H1 (cell line): ENCODE results near the gene PCDHGA2. TPM values are rescaled to one million over a fixed set of nuclear protein-coding genes. Genes with fewer than 3 reads are reported as not detected.

Experiments
- CTCF ChIA-PET: fragments of 300-600 bp; sonication (Branson Sonifier 250); formaldehyde crosslinking; loops from one replicate; lab custom pipeline; 2021; ENCODE audit not compliant: partially characterized antibody; lab: Charles Lee
- POLR2A ChIA-PET: fragments of 300-600 bp; sonication (Branson Sonifier 250); formaldehyde crosslinking; loops from one replicate; lab custom pipeline; 2021; ENCODE audit warnings: inconsistent platforms; ENCODE audit not compliant: partially characterized antibody; lab: Charles Lee
- DNase-seq, 2 experiments: peaks; one replicate each; pipeline versions ENCODE4 v3.0.0 to v3.0.0-alpha.2; 2010 to 2022; ENCODE audit warnings: low spot score in 2 of 2, low read depth in 1 of 2, mixed read lengths in 1 of 2
- FAIRE-seq: peaks from 2 replicates; lab custom pipeline; 2011; peaks lifted over from hg19 to GRCh38; lab: Jason Lieb, UNC
- H2AFZ ChIP-seq: 2 replicates; pipeline ENCODE4 v1.8.1; 2012; ENCODE audit warnings: low read length, inconsistent platforms
- H2AK5ac ChIP-seq: 2 replicates; pipeline ENCODE4 v1.6.1; 2013; ENCODE audit warnings: low read depth, low read length
- H2BK120ac ChIP-seq: replicated peaks from 2 replicates; pipeline ENCODE3; 2013; ENCODE audit warnings: low read depth, low read length, inconsistent platforms
- H2BK12ac ChIP-seq: 2 replicates; pipeline ENCODE4 v1.6.1; 2013; ENCODE audit warnings: low read depth, low read length
- H2BK15ac ChIP-seq: 2 replicates; pipeline ENCODE4 v1.6.1; 2013; ENCODE audit warnings: low read length
- H2BK20ac ChIP-seq: 2 replicates; pipeline ENCODE4 v1.6.1; 2013; ENCODE audit warnings: low read length
- H2BK5ac ChIP-seq: 2 replicates; pipeline ENCODE4 v1.6.1; 2013; ENCODE audit warnings: low read depth, low read length
- H3K14ac ChIP-seq: 2 replicates; pipeline ENCODE4 v1.6.1; 2013; ENCODE audit warnings: inconsistent platforms; ENCODE audit not compliant: insufficient read length
- H3K18ac ChIP-seq: 2 replicates; pipeline ENCODE4 v1.6.1; 2013; ENCODE audit warnings: low read length; ENCODE audit errors: extremely low read depth
- H3K23ac ChIP-seq: 2 replicates; pipeline ENCODE4 v1.6.1; 2013; ENCODE audit warnings: inconsistent platforms; ENCODE audit not compliant: insufficient read length
- H3K23me2 ChIP-seq: 2 replicates; pipeline ENCODE4 v1.6.1; 2013; ENCODE audit warnings: low read depth, low read length
- H3K27ac ChIP-seq: 2 replicates; pipeline ENCODE4 v1.6.1; 2011; ENCODE audit warnings: low read depth, low read length, inconsistent platforms
- H3K27me3 ChIP-seq, 4 experiments: replicated peaks in 1 of 4; 1 replicate in 1 of 4; 2 replicates in 3 of 4; pipeline versions ENCODE4 v1.6.1 to v1.8.1; 2011 to 2013; ENCODE audit warnings: low read length in 3 of 4, mild to moderate bottlenecking in 3 of 4, inconsistent platforms in 2 of 4, mixed read lengths in 2 of 4, moderate library complexity in 1 of 4; ENCODE audit not compliant: control insufficient read depth in 3 of 4, insufficient read depth in 3 of 4; ENCODE audit errors: extremely low read depth in 1 of 4
- H3K36me3 ChIP-seq, 4 experiments: 2 replicates each; pipeline versions ENCODE4 v1.6.1 to v1.8.1; 2011 to 2013; ENCODE audit warnings: mild to moderate bottlenecking in 4 of 4, low read length in 3 of 4, moderate library complexity in 2 of 4, control low read depth in 1 of 4, inconsistent platforms in 1 of 4; ENCODE audit not compliant: insufficient read depth in 4 of 4, control insufficient read depth in 2 of 4
- H3K4ac ChIP-seq: replicated peaks from 2 replicates; pipeline ENCODE3; 2013; ENCODE audit warnings: low read length, low read depth, mixed read lengths, inconsistent platforms; ENCODE audit not compliant: insufficient read length
- H3K4me1 ChIP-seq, 4 experiments: replicated peaks in 1 of 4; 1 replicate in 1 of 4; 2 replicates in 3 of 4; pipeline versions ENCODE4 v1.6.1 to v1.8.1; 2011 to 2013; ENCODE audit warnings: low read length in 3 of 4, inconsistent platforms in 2 of 4, mixed read lengths in 1 of 4; ENCODE audit not compliant: insufficient read depth in 4 of 4, control insufficient read depth in 3 of 4
- H3K4me2 ChIP-seq, 2 experiments: 2 replicates each; pipeline versions ENCODE4 v1.6.1 to v1.8.1; 2011 to 2013; ENCODE audit warnings: low read depth in 2 of 2, low read length in 2 of 2, control low read depth in 1 of 2, inconsistent platforms in 1 of 2, mild to moderate bottlenecking in 1 of 2; ENCODE audit not compliant: insufficient read depth in 1 of 2
- H3K4me3 ChIP-seq, 4 experiments: fragments of 200-600, 300-600 bp in 1 of 4; sonication (generic), shearing (Covaris generic), sonication (Bioruptor Twin) in 1 of 4; 2 replicates each; pipeline versions ENCODE4 v1.5.1 to v1.8.1; 2011 to 2016; ENCODE audit warnings: low read length in 4 of 4, low read depth in 3 of 4, control low read depth in 2 of 4, inconsistent platforms in 2 of 4, mild to moderate bottlenecking in 2 of 4, mixed read lengths in 1 of 4, moderate library complexity in 1 of 4; ENCODE audit not compliant: insufficient read depth in 2 of 4; ENCODE audit errors: extremely low read depth in 1 of 4
- H3K56ac ChIP-seq: replicated peaks from 2 replicates; pipeline ENCODE3; 2013; ENCODE audit warnings: low read depth, mild to moderate bottlenecking, mixed read lengths, low read length, inconsistent platforms; ENCODE audit not compliant: insufficient read length
- H3K79me1 ChIP-seq: 2 replicates; pipeline ENCODE4 v1.6.1; 2013; ENCODE audit warnings: low read depth, low read length, control low read depth
- H3K79me2 ChIP-seq, 2 experiments: 2 replicates each; pipeline versions ENCODE4 v1.6.1 to v1.8.1; 2012 to 2013; ENCODE audit warnings: low read length in 2 of 2, mild to moderate bottlenecking in 2 of 2, inconsistent platforms in 1 of 2; ENCODE audit not compliant: insufficient read depth in 2 of 2, control insufficient read depth in 1 of 2
- H3K9ac ChIP-seq, 4 experiments: replicated peaks in 1 of 4; 1 replicate in 1 of 4; 2 replicates in 3 of 4; pipeline versions ENCODE4 v1.6.1 to v1.8.1; 2011 to 2013; ENCODE audit warnings: low read depth in 3 of 4, low read length in 3 of 4, control low read depth in 2 of 4, mild to moderate bottlenecking in 2 of 4, moderate library complexity in 2 of 4, inconsistent platforms in 1 of 4; ENCODE audit errors: extremely low read depth in 1 of 4
- H3K9me3 ChIP-seq, 2 experiments: 2 replicates each; pipeline versions ENCODE4 v1.6.1 to v1.8.1; 2012 to 2013; ENCODE audit warnings: mild to moderate bottlenecking in 2 of 2, moderate library complexity in 2 of 2, control low read depth in 1 of 2, inconsistent platforms in 1 of 2, low read depth in 1 of 2, low read length in 1 of 2, mixed read lengths in 1 of 2; ENCODE audit not compliant: insufficient read depth in 2 of 2
- H4K20me1 ChIP-seq, 2 experiments: replicated peaks in 1 of 2; 2 replicates each; pipeline versions ENCODE3 to v1.8.1; 2011 to 2013; ENCODE audit warnings: inconsistent platforms in 2 of 2, low read length in 2 of 2, mild to moderate bottlenecking in 1 of 2; ENCODE audit not compliant: insufficient read depth in 2 of 2, control insufficient read depth in 1 of 2
- H4K5ac ChIP-seq: 2 replicates; pipeline ENCODE4 v1.6.1; 2013; ENCODE audit warnings: low read length, low read depth, mixed read lengths, inconsistent platforms; ENCODE audit not compliant: insufficient read length
- H4K8ac ChIP-seq: 2 replicates; pipeline ENCODE4 v1.8.0; 2013; ENCODE audit warnings: mild to moderate bottlenecking, moderate library complexity, low read length, inconsistent platforms; ENCODE audit not compliant: insufficient read depth; ENCODE audit errors: extremely low read depth
- H4K91ac ChIP-seq: replicated peaks from 2 replicates; pipeline ENCODE3; 2013; ENCODE audit warnings: low read length, mixed read lengths, inconsistent platforms; ENCODE audit not compliant: insufficient read length
- BRCA1 ChIP-seq: IDR thresholded peaks from 2 replicates; pipeline ENCODE4 v1.6.1; 2012; ENCODE audit warnings: low read depth, low read length, improper control_type of control experiment
- RAD21 ChIP-seq, 2 experiments: IDR thresholded peaks in 1 of 2; conservative IDR thresholded peaks in 1 of 2; 2 replicates each; pipeline ENCODE4 v1.6.1; 2011; ENCODE audit warnings: low read depth in 2 of 2, low read length in 2 of 2, improper control_type of control experiment in 1 of 2, inconsistent platforms in 1 of 2, mild to moderate bottlenecking in 1 of 2, moderate library complexity in 1 of 2
- WGBS, 2 experiments: shearing (Covaris generic) in 1 of 2; methylation state at CpG; one replicate each; pipeline versions ENCODE4 v1.1.6 to v1.1.7; 2013 to 2015; ENCODE audit warnings: low lambda C conversion rate in 2 of 2, mixed read lengths in 2 of 2, inconsistent platforms in 1 of 2, low coverage in 1 of 2, missing lambda C conversion rate in 1 of 2; ENCODE audit not compliant: insufficient replicate concordance in 2 of 2, insufficient coverage in 1 of 2, insufficient read length in 1 of 2; ENCODE audit errors: extremely low coverage in 1 of 2, missing lambda C conversion rate in 1 of 2; 5-methylcytosine and 5-hydroxymethylcytosine counted together
- polyA plus RNA-seq, 7 experiments: library from polyadenylated mRNA; depleted of rRNA in 3 of 7; stranded (reverse) in 5 of 7; unstranded in 2 of 7; fragments of >200 nt in 5 of 7; fragments of 200-250 nt in 2 of 7; gene quantifications; 1 replicate in 5 of 7; 2 replicates in 1 of 7; 4 replicates in 1 of 7; pipeline versions ENCODE4 v1.2.1 to v1.2.3, GENCODE V29; 2011 to 2013; ENCODE audit warnings: missing spikeins in 2 of 7, mixed read lengths in 2 of 7
- total RNA-seq: library from RNA; stranded (reverse); fragmentation: NEBNext Ultra II Directional; extraction: Animal tissue kit (Norgen Biotek cat#: 25700); gene quantifications from 2 replicates; pipeline ENCODE4 v1.2.1, GENCODE V29; 2021

The PCDHGA2 gene
- total and polyA plus RNA-seq, 2 of the 8 experiments (the other 6 are each of a cell fraction or from before 2014, with no cell fraction given): 0.32 to 0.39 TPM

GRCh38 chr5:141373673-141374317 is 35.2 kb downstream of the PCDHGA2 start, which contains the start of gene PCDHGA6:
TSS of gene PCDHGA6 (plus strand) at chr5:141373891. CDS start at chr5:141374084, 193 bp downstream.
- DNase-seq (no peak), FAIRE-seq (no peak)
- 96% methylated on average over 27 of the region's 27 CpGs; no CpG with 5 or more reads in 1 of the 2 experiments for WGBS, 2 experiments
- H2AFZ ChIP-seq: no peak within 1 kb of the TSS
- no peaks in the 10 kb centered on the region for H3K23me2 ChIP-seq
- H4K5ac ChIP-seq: no peak within 1 kb of the TSS
- H3K36me3 ChIP-seq: peaks cover 0 to 3% (median 0%) of the 10 kb centered on the region in 4 experiments; a peak in 2 of 8 replicates
- H2BK20ac ChIP-seq: no peak within 1 kb of the TSS
- H3K4me2 ChIP-seq: no peak within 1 kb of the TSS
- H2BK5ac ChIP-seq: no peak within 1 kb of the TSS
- TF ChIP-seq RAD21 (IDR thresholded peaks at IDR 0.05 in 1 of 2, conservative IDR thresholded peaks at IDR 0.05 in 1 of 2; ENCODE audit: low read depth in 2 of 2, low read length in 2 of 2): 0 out of 4 replicates have a peak, but pooled peaks of 1 of the 2 experiments have one; percentile 9
- TF ChIP-seq BRCA1: no peak
- peaks cover 36 to 51% of the 10 kb centered on the region in 2 experiments; a peak in 3 of 4 replicates for H3K9me3 ChIP-seq
- no peak within 1 kb of the TSS for H3K4me3 ChIP-seq
- no peak within 1 kb of the TSS for H4K8ac ChIP-seq
- H3K79me2 ChIP-seq: no peaks in the 10 kb centered on the region
- POLR2A ChIA-PET: interaction anchor here (1.3 kb wide), 1 partner anchor 17 kb away, joined by 3 read pairs; no protein-coding TSS in a partner anchor
- no peak within 1 kb of the TSS for H3K9ac ChIP-seq
- CTCF ChIA-PET: interaction anchor here (0.8 to 2.9 kb wide), 14 partner anchors 9 to 184 kb away, joined by 3 to 11 read pairs (median 4); partner anchors contain the start of genes PCDHGA10, PCDHGA5, PCDHGB2 and PCDHGB4
- H4K20me1 ChIP-seq: no peaks in the 10 kb centered on the region
- no peak within 1 kb of the TSS for H3K56ac ChIP-seq
- no peak within 1 kb of the TSS for H3K14ac ChIP-seq
- no peak within 1 kb of the TSS for H4K91ac ChIP-seq
- no peak within 1 kb of the TSS for H3K4ac ChIP-seq
- H3K27ac ChIP-seq: no peak within 1 kb of the TSS
- H2BK120ac ChIP-seq: no peak within 1 kb of the TSS
- H3K4me1 ChIP-seq: no peaks in the 10 kb centered on the region
- H3K18ac ChIP-seq: no peak within 1 kb of the TSS
- H3K23ac ChIP-seq: no peak within 1 kb of the TSS
- H3K27me3 ChIP-seq: no peaks in the 10 kb centered on the region
- H3K79me1 ChIP-seq: no peaks in the 10 kb centered on the region
- no peak within 1 kb of the TSS for H2BK12ac ChIP-seq
- no peak within 1 kb of the TSS for H2AK5ac ChIP-seq
- no peak within 1 kb of the TSS for H2BK15ac ChIP-seq
